Vagina (tissue), 2 donors: Measurements from ENCODE around the gene COBLL1.

Source experiments
- CTCF ChIP-seq, 3 experiments: fragments of 450-650 bp in 2 of 3; fragments of 200-600 bp in 1 of 3; sonication (generic) in 1 of 3; IDR thresholded peaks; one replicate each; pipeline ENCODE4 v1.5.1; 2017 to 2019; ENCODE audit warnings: antibody characterized with exemption in 3 of 3, mild to moderate bottlenecking in 2 of 3, moderate library complexity in 2 of 3
- POLR2AphosphoS5 ChIP-seq, 2 donors: sonication (generic); formaldehyde crosslinking; IDR thresholded peaks; one replicate each; pipeline ENCODE4 v1.9.0; 2017; ENCODE audit warnings: antibody characterized with exemption in 2 of 2, mild to moderate bottlenecking in 2 of 2, low read depth in 1 of 2; ENCODE audit not compliant: insufficient read depth in 1 of 2

- TF ChIP-seq CTCF (IDR thresholded peaks at IDR 0.05) (no peak), POLR2AphosphoS5 (IDR thresholded peaks at IDR 0.05; ENCODE audit: insufficient read depth in 1 of 2, low read depth in 1 of 2) (no peak)
Measured at GRCh38 chr2:164678631-164679149, 162.9 kb downstream of the COBLL1 start.
